ENCODE results near the gene RBM5.

Gene RBM5

GRCh38 chr3:50158530-50159146, 69.9 kb downstream of the RBM5 start:
- DNase-seq (ENCODE audit: low read depth, low spot score): no peak

- DNase-seq (ENCODE audit: low read depth, low spot score): no peak
Observed at GRCh38 chr3:50160561-50160983, 71.9 kb downstream of the RBM5 start.

- no peak for DNase-seq (ENCODE audit: low read depth, low spot score)
Observed at GRCh38 chr3:50161320-50161719, 72.6 kb downstream of the RBM5 start.

- no peak for DNase-seq (ENCODE audit: low read depth, low spot score)
Observed at GRCh38 chr3:50162034-50162883, 73.5 kb downstream of the RBM5 start.

GRCh38 chr3:50163572-50164455, 75.1 kb downstream of the RBM5 start:
- DNase-seq (ENCODE audit: low read depth, low spot score): no peak

- no peak for DNase-seq (ENCODE audit: low read depth, low spot score)
Observed at GRCh38 chr3:50164481-50164880, 75.8 kb downstream of the RBM5 start.

GRCh38 chr3:50164984-50165909, 76.5 kb downstream of the RBM5 start:
- DNase-seq (ENCODE audit: low read depth, low spot score): peak; percentile 78

GRCh38 chr3:50165910-50166538, 77.3 kb downstream of the RBM5 start:
- no peak for DNase-seq (ENCODE audit: low read depth, low spot score)

- DNase-seq (ENCODE audit: low read depth, low spot score): peak; percentile 37
Observed at GRCh38 chr3:50166620-50167019, 77.9 kb downstream of the RBM5 start.

GRCh38 chr3:50167069-50167840, 78.5 kb downstream of the RBM5 start:
- DNase-seq (ENCODE audit: low read depth, low spot score): no peak

GRCh38 chr3:50167841-50168209, 79.1 kb downstream of the RBM5 start:
- no peak for DNase-seq (ENCODE audit: low read depth, low spot score)

- DNase-seq (ENCODE audit: low read depth, low spot score): no peak
Observed at GRCh38 chr3:50168388-50168787, 79.7 kb downstream of the RBM5 start.

All from ELF-1 (cell line).